Ovary (tissue), 3 donors: Measurements from ENCODE around the gene POLA1.

Experiments used
- POLR2A ChIP-seq: fragments of 450-650 bp; IDR thresholded peaks from one replicate; pipeline ENCODE4 v1.6.1; 2017; ENCODE audit warnings: antibody characterized with exemption, mild to moderate bottlenecking, moderate library complexity
- TF ChIP-seq, protein P1 (sequence below), 3 donors: fragments of 450-650 bp in 2 of 3; fragments of 200-600 bp in 1 of 3; IDR thresholded peaks; one replicate each; pipeline versions ENCODE4 v1.5.1 to v1.8.0; 2016 to 2022; ENCODE audit warnings: antibody characterized with exemption in 3 of 3, mild to moderate bottlenecking in 1 of 3
- donor health status: DM: no; HTN: no; CAD: no.

DNA sequence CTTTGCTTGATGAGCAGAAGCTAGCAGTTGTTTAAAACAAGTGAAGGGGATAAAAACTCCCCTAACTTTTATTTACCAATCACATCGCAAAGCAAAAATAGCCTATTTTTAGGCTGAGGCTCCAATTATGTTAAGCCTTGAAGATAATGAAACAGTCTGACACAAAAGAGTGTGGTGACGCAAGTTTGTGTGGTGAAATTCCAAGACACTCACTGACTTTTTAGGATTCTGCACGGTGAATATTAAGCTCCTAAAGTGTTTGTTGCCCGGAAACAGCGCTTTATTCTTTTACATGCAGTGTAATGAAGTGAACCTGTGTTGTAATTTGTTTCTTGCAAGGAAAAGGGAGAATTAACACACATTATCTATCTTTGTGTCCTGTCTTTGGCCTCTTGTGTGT, 74.8 kb downstream of the POLA1 start:
- TF ChIP-seq, protein P1, sequence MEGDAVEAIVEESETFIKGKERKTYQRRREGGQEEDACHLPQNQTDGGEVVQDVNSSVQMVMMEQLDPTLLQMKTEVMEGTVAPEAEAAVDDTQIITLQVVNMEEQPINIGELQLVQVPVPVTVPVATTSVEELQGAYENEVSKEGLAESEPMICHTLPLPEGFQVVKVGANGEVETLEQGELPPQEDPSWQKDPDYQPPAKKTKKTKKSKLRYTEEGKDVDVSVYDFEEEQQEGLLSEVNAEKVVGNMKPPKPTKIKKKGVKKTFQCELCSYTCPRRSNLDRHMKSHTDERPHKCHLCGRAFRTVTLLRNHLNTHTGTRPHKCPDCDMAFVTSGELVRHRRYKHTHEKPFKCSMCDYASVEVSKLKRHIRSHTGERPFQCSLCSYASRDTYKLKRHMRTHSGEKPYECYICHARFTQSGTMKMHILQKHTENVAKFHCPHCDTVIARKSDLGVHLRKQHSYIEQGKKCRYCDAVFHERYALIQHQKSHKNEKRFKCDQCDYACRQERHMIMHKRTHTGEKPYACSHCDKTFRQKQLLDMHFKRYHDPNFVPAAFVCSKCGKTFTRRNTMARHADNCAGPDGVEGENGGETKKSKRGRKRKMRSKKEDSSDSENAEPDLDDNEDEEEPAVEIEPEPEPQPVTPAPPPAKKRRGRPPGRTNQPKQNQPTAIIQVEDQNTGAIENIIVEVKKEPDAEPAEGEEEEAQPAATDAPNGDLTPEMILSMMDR (IDR thresholded peaks at IDR 0.05), result no peak
- no peak for TF ChIP-seq POLR2A
